NCI-H1092 treated with DMSO at 0.1 percent for 48 hours (cell line): Measurements from ENCODE around the gene DDX54.
A peak's percentile ranks its signal among the peaks of the same experiment; 100 is the strongest.
"Not testable (repeated sequence)": the region's sequence is repeated elsewhere in the genome, so short reads cannot be mapped to it uniquely, and the experiment has no call there.

ENCODE experiments used
- DNase-seq: peaks from one replicate; lab custom pipeline; 2025; lab: John Stamatoyannopoulos, UW

DDX54 gene

DNA sequence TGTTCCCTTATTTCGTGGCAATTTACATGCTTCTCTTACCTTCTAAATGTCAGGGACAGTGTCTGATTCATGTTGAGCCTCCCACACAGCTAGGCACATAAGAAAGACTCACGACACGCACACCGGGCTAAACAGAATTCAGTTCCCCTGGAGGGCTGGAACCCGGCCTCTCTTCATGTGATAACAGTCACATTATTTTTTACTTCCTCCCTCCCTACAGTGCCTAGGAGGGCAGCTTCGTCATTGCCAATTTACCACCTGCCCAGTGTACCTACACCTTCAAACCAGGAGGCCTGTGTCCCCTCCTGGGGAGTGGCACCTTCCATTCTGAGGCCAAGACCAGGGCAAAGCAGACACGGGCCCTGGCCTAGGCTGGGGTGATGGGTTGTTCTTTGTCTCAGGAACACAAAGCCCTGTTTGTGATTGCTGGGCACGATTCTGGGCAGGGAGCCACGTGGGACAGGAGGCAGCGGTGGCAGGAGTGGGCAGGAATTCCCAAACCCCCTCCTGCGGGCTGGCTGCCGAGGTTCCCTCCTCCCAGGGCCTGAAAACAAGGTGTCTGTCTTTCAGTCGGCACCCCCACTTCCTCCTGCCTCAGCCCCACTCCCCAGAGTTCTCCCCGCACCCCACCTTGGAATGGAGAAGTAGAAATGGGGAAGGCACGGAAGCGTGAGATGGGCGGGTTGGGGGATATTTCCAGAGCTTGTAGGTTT lies 42.9 kb downstream of the DDX54 start:
- peak; percentile 9 for DNase-seq

DNA sequence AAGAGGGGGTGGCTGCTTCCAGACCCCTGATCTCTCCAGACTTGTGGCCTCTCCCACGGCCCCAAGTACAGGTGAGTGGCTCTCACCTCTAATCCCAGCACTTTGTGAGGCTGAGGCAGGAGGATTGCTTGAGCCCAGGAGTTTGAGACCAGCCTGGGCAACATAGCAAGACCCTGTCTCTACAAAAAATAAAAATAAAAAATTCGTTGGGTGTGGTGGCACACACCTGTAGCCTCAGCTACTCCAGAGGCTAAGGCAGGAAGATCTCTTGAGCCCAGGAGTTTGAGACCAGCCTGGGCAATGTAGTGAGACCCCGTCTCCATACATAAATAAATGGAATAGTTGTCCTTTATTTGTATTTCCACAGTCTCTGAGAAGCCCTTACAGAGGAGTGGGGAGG lies 43.6 kb downstream of the DDX54 start:
- not testable (repeated sequence) for DNase-seq

DNA sequence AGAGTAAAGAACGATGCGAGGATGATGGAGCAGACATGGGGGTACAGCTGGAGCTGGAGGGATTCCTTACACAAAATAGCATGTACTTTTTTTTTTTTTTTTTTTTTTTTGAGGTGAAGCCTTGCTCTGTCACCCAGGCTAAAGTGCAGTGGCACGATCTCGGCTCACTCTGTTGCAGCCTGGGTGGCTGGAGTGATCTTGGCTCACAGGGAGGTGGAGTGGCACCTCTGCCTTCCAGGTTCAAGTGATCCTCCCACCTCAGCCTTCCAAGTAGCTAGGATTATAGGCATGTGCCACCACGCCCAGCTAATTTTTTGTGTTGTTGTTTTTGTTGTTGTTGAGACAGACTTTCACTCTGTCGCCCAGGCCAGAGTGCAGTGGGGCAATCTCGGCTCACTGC lies 44.6 kb downstream of the DDX54 start:
- DNase-seq, result no peak

DNA sequence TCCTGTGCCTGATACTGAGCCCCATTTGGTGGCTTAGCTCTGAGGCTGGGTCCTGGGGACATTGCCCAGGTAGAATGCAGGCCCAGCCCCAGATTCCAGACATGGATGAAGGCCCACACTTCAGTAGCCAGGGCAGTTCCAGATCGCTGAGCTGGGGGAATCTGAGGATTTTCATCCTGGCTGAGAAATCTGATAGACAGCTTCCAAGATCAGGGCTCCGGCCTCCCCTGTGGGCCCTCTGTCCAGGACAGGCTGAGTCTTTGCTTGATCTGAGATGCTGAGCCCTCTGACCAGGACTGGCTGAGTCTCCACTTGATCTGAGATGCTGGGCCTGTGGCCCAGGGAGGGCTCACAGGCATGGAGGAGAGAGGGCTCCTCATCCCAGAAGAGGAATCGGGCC lies 46.5 kb downstream of the DDX54 start:
- no peak for DNase-seq

DNA sequence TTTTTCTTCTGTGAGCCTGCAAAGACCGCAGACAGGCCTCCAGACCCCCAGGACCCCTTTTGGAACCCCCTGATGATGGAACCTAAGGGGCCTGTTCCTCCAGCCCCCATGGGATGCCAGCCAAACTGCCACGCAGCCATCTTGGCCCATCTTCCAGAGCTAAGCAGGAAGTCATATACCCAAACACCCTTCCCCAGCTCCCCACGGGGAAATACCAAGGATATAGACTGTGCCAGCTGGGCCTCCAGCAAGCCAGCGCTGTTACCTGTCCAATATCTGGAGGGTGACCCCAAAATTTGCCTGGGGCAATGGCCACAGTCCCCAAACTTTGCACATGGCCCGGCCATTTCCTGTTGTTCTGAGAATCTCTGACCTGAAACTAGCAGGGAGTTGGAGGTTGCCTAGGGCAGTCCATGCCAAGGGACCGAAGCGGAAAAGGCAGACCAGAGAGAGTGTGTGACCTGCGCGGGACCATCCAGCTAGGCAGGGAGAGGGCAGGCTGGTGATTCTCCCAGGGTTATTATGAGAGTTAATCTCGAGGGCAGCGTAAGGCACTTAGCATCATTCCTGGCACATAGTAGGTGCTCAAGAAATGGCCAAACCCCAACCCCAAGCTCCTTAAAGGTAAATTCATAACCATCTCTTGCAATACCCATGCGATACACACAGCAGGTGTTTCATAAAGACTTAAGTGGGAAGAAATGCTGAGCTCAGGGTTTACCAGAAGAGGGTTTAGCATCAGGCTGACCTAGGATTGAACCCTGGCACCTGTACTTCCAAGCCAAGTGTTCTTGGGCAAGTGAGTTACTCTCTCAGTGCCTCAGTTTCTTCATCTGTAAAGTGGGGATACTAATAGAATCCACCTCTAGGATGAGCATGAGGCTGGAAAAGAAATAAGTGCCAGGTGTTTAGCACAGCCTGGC lies 47.2 kb downstream of the DDX54 start:
- no peak for DNase-seq

DNA sequence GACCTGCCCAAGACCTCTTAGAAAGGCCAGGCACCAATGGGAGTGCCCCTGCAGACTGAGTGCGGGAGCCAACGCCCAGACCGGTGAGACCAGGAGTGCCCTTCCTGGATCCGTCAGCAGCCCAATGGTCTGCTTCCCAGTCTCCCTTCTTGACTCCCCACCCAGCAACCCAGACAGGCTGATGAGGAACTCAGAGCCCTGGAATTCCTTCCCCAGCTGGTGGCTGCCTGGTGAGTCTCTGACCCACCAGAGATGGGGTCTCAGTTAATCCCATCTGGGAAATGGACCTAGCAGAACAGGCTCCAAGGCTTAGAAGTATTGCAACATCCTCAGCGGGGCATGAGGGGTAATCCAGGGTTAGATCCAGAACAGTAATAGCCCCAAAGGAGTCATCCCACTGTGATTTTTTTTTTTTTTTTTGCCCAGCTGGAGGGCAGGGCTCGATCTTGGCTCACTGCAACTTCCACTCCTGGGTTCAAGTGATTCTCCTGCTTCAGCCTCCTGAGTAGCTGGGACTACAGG lies 48.2 kb downstream of the DDX54 start:
- no peak for DNase-seq

DNA sequence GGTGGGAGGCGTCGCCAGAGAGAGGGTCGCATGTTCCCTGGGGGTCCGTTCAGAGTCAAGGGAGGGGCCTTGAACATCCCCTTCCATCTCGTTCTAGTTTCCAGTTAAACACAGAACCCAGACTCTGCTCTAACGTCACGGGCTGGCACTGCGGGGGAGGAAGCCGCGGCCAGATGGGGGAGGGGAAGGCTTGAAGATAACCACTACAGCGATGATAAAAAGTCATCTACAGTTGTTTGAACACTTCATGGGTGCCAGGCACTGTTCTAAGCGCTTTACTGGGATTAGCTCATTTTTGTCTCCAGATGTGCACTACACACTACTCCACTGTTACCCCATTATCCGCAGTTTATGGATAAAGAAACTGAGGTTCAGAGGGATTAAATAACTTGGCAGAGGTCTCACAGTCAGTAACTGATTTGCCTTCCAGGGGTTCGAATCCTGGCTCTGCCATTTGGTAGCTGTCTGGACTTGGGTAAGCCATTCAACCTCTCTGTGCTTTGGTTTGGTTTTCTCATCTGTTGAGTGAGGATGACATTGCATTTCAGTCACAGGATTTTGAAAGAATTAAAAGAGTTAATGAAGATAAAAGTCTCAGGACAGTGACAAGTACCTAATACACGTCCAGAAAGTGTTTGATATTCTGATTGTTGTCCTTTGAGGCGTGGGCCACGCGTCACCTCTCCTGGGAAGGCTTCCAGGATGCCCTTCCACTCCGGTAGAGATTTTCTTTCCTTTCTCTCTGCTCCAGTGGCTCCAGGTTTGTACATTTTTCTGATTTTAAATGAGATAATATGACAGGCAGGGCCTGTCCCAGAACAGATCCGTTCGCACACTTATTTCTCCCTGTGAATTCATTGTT lies 48.9 kb downstream of the DDX54 start:
- DNase-seq, result no peak

DNA sequence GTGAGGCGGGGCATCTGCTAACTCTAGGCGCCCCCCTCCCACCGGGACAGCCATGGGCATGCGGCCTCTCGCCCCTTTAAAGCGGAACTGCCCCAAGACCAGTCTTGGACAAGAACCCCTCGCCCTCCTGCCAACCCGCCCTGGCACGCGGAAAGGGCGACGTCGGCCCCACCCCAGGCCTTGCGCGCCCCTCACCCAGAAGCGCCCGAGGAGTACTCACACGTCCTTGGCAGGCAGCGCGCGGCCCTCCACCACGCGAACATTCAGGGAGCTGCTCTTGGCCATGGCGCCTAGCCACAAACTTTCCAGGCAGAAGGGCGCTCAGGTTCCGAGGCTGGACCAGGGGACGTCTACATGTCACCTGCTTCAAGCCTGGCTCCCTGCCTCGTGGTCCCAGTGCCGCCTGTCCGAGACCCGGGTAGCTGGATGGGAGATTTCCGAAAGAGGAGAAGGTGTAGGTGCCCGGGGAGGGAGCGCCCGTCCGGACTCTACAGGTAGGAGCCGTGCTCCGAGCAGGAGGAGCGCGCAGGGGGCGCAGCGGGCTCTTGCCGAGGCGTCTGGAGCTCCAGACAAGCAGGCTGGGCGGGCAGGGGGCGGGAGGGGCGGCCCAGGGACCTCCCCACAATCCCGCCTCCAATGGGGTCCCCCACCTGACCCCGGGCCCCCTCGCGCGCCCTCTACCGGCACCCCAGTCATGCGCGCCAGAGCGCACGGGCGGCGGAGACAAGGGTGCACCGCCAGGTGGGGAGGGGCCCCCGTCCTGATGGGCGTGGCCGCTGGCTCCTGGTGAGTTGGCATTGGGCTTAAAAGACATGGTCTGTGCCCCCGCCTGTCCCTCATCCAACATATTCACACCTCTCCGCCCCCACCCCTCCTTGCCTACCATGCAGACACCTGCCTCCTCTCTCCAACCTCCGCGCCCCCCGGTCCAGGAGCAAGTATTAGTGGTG lies 49.8 kb downstream of the DDX54 start, which contains the start of gene RASAL1:
Gene RASAL1, minus strand, starts transcription at position 584 of the 950 bp plus-strand sequence. Its CDS starts 299 bp downstream, at position 285.
- DNase-seq, result peak; percentile 9

DNA sequence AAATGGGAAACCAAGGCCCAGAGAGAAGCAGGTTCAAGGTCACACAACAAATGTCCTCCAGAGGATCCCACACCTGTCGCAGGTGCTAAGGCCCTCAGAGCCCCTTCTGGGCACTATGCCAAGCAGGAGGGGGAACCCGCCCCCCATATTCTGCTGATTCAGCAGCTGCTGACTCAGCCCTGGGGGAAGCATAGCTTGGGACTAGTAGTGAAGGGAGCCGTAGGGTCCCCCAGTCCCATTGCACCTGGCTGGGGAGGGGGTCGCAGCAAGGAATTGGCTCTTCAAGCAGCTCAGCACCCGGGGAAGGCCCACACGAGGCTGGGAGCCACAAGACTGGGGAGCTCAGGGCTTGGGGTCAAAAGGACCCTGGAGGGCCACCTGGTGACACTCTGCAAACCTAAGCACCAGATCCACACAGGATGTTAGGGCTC lies 50.7 kb downstream of the DDX54 start:
- no peak for DNase-seq

DNA sequence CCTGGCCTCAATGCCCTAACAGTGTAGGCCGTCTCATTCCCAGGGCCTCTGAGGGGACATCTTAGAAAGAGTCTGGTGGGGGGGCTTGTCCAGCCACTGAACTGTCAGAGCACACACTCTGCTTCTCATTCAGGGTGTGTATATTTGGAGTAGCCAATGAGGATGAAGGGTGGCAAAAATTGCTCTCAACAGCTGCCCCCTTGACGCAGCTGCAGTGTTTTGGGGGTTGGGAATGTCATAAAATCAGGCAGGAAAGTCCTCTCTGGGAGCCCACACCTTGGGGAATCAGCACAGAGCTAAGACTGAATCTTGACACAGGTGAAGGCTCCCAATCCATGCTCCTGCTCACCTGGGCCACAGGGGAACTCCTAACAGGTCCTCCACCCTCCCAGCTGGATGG lies 51.2 kb downstream of the DDX54 start:
- DNase-seq, result no peak

DNA sequence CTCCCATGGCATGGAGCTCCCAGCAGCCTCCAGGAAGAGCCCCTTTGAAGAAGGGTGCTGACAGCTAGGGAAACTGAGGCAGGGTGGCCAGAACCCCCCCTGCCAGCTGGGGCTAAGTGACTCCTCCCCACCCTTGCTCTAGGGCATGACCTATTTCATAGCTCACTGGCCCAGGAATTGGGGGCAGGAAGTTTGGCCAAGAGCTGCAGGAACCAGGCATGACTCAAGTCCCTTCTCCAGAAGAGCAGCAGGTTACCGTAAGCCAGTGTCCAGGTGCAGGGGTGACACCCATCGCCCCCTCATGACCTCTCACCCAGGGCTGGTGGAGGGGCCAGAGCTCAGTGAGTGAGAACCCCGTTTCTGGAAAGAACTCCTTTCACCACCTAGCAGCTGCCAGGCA lies 51.6 kb downstream of the DDX54 start:
- no peak for DNase-seq

DNA sequence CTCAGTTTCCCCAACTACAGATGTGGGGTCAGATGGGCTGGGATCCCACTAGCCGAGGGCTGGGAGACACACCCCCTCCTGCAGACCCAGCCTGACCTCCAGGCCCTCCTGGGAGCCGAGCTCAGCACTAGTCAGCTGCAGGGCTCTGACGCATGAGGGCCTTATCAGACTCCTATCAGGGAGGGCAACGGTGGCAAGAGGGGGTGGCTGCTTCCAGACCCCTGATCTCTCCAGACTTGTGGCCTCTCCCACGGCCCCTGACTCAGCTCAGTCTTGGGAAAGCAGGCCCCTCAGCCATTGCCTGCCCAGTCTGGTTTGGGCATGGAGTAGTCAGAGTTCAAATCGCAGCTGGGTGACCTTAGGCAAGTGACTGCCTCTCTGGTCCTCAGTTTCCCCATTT lies 52.2 kb downstream of the DDX54 start:
- DNase-seq, result no peak

DNA sequence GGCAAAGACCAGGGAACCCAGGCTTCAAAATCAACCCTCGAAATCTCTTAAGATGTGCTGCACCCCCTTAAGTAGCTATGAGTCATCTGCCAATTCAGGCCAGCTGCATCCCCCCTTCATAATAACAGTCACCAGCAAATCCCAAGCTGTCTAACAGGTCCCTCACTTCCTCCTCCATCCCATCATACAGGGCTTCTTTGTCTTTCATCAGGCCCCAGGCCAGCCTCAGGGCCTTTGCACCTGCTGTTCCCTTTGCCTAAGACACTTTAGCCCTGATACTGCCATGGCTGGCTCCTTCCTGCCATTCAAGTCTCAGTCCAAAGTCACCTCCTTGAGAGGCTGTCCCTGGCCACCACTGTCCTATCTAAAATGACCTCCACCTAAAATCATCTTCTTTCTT lies 53.7 kb downstream of the DDX54 start:
- no peak for DNase-seq

DNA sequence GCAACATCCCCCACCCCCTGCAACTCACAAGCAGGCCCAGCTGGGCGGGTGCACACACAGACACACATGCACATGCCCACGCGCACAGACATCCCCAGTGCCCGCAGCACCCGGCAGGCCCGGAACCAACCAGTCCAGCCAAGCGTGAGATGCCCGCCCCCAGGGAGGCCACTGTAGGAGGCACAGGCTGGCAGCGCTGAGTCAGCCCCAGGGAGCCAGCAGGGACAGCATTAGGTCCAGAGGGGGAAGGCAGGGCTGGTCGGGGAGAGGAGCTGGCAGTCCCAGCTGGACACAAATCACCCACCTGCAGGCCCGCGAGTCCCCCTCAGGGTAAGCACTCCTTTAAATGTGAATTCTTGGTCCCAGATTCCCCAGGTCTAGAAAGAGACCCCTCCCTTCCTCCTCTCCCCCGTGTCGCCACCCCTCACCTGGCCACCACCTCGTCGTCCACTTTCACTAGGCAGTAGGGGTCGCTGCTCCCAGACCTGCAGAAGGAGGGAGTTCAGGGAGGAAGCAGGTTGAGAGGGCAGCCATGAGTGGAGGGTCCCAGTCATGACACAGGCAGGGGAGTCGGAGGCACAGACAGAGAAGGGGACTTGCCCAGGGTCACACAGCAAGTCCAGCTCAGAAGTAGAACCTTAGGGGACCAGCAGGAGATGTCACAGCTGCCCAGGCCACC lies 54.7 kb downstream of the DDX54 start:
- DNase-seq, result no peak

DNA sequence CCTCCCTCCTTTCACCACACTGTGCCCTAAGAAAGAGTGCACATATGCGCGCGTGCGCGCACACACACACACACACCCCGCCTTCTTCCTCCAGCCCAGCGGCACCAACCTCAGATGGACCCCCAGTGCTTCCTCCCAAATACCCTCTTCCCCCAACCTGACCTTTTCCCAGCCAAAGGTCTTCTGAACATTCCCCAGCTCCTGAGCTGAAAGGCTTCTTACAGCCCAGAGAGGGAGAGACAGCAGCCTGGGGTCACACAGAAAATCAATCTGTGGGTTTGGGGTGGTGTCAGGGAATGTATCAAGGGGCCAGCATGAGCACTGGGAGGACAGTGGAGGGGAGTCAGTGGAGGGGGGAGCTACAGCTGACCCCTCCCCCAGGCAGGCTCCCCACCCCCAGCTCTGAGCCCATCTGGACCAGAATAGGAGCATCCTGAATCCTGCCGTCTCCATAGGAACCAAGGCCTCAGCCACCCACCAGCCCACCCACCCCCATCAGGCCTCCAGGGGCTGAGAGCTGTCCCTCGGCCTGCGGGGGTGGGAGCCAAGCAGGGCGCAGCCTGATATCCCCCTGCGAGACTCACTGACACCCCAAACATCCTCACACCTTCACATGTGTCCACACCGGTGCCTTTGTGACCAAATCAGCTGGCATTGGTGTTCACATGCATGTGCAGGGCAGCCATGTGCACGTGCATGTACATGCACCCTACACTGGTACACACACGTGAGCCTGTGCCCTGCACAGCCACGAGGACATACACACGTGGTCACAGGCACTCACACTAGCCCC lies 55.4 kb downstream of the DDX54 start:
- no peak for DNase-seq

DNA sequence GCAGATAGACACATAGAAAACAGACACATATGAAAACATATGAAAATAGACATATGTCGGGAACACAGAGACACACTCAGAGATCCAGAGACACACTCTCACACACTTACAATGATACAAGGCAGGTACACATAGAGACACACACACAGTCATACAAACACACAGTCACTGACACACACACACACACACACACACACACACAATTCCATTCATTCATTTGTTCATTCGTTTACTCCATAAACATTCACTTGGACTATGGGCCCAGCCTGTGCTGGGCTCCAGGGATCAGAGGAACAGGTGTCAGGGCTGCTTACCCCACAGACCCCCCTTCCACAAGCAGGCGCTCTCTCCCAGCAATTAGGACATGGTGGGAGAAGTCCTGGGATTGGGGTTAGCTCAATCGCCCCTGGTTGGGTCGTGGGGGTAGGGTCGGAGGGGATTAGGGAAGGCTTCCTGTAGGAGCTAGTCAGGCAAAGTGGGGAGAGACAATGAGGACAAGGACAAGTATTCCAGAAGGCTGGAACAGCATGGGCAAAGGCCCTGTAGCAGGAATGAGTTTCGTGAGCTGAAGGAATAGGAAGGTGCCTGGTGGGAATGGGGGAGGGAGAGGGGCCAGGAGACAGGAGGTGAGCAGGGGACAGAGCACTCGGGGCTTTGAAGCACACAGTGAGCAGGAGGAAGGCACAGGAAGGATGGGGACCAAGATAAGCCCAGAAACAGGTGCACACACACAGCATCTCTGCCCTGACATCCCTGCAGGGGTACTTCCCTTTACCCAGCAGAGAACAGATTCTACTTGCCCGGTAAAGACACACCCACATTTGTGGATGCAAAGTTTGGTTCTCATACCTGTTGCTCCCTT lies 56.2 kb downstream of the DDX54 start:
- no peak for DNase-seq

DNA sequence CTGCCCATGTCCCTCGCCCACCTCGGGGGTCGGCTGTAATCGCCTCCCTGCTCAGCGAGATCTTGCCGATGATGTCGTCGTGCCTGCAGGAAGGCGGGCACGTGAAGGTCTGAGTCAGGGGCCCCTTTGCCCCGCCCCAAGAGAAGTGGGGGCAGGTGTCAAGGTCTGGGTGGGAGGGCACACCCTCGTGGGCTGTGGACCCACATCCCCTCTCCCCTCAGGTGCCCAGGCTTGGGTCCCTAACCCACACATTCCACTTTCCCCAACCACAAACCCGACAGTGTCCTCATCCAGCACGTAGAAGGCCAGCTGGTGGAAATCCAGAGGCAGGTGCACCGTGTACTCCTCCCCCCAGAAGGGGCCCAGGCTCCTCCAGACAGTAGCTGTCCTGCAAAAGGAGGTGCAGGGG lies 57.5 kb downstream of the DDX54 start:
- no peak for DNase-seq

DNA sequence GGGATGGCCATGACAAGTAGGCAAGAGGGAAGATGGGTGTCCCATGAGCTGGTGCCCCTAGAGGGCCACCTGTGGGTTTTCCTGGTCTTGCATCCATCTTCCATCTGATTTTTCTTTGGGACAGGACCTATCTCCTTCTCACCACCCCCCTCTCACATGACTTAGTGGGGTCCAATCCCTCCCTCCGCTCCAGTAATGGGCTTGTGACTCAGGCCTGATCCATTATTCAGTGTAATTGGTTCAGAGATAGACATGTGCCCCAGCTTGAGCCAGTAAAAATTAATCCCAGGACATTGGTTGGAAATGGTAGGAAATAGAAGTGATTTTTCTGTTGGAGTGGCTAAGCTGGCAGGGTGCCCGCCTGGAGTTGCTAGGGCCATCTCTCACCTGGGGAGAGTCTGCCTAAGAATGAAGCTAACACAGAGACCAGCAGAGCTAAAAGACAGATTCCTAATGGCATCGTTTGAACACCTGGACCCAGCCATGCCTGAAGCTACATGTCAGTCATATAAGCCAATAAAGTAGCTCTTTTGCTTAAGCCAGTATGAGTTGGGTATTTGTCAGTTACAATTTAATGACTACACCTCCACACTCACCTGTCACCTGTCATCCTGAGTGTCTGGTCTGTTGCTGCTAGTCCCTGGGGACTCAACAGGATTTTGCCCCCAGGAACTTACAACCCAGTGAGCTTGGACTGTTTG lies 64.5 kb downstream of the DDX54 start:
- DNase-seq, result peak; percentile 15
